HepG2 (cell line): ENCODE measurements around the gene GRK5. TPM values are rescaled to one million over a fixed set of nuclear protein-coding genes. Genes with fewer than 3 reads are reported as not detected.
A peak's percentile ranks its signal among the peaks of the same experiment; 100 is the strongest.

Source experiments
- ARNT ChIP-seq: fragments of 450-650 bp; IDR thresholded peaks from 2 replicates; pipeline ENCODE4 v1.6.1; 2017
- CREB1 ChIP-seq, 2 experiments: fragments of 450-650 bp in 1 of 2; IDR thresholded peaks; 2 replicates each; pipeline ENCODE4 v1.6.1; 2016 to 2017; ENCODE audit warnings: control low read depth in 1 of 2, mild to moderate bottlenecking in 1 of 2, missing compliant biosample characterization in 1 of 2, missing genetic modification characterization in 1 of 2
- CREM ChIP-seq, 2 experiments: sonication (generic) in 1 of 2; formaldehyde crosslinking in 1 of 2; IDR thresholded peaks; 2 replicates each; pipeline versions ENCODE4 v1.4.0 to v1.6.1; 2016 to 2020; ENCODE audit warnings: antibody characterized with exemption in 1 of 2, mild to moderate bottlenecking in 1 of 2, missing genetic modification reagents in 1 of 2
- DR1 ChIP-seq: sonication (generic); formaldehyde crosslinking; IDR thresholded peaks from 2 replicates; pipeline ENCODE4 v1.8.0; 2021; ENCODE audit warnings: mild to moderate bottlenecking, missing genetic modification reagents, inconsistent platforms
- DRAP1 ChIP-seq: IDR thresholded peaks from 2 replicates; pipeline ENCODE4 v1.6.1; 2016; ENCODE audit warnings: missing genetic modification reagents, missing compliant biosample characterization
- E2F1 ChIP-seq: sonication (generic); formaldehyde crosslinking; IDR thresholded peaks from 2 replicates; pipeline ENCODE4 v1.5.0; 2020; ENCODE audit warnings: missing genetic modification reagents
- GABPB1 ChIP-seq: IDR thresholded peaks from 2 replicates; pipeline ENCODE4 v1.6.1; 2016; ENCODE audit warnings: mild to moderate bottlenecking, missing genetic modification reagents, moderate library complexity, missing compliant biosample characterization
- KLF12 ChIP-seq: sonication (generic); formaldehyde crosslinking; IDR thresholded peaks from 2 replicates; pipeline ENCODE4 v1.4.0; 2020; ENCODE audit warnings: missing genetic modification reagents, borderline replicate concordance
- REL ChIP-seq: sonication (generic); formaldehyde crosslinking; conservative IDR thresholded peaks from 2 replicates; pipeline ENCODE4 v1.8.0; 2022; ENCODE audit warnings: mild to moderate bottlenecking, missing genetic modification reagents, moderate library complexity
- SOX13 ChIP-seq, 3 experiments: fragments of 450-650 bp in 1 of 3; sonication (generic) in 1 of 3; formaldehyde crosslinking in 1 of 3; IDR thresholded peaks in 2 of 3; conservative IDR thresholded peaks in 1 of 3; 2 replicates each; pipeline versions ENCODE4 v1.5.0 to v1.6.1; 2016 to 2020; ENCODE audit warnings: antibody characterized with exemption in 1 of 3, mild to moderate bottlenecking in 1 of 3, missing compliant biosample characterization in 1 of 3, missing genetic modification reagents in 1 of 3, moderate library complexity in 1 of 3
- SUZ12 ChIP-seq: fragments of 150-350 bp; IDR thresholded peaks from 2 replicates; pipeline ENCODE4 v1.6.1; 2014; ENCODE audit warnings: low read depth, low read length
- TBL1XR1 ChIP-seq: fragments of 150-350 bp; IDR thresholded peaks from 2 replicates; pipeline ENCODE4 v1.6.1; 2014; ENCODE audit warnings: borderline replicate concordance, low read length; ENCODE audit not compliant: partially characterized antibody
- TFDP2 ChIP-seq: sonication (generic); formaldehyde crosslinking; IDR thresholded peaks from 2 replicates; pipeline ENCODE4 v1.4.0; 2020; ENCODE audit warnings: missing genetic modification reagents
- ZNF552 ChIP-seq: sonication (generic); formaldehyde crosslinking; IDR thresholded peaks from 2 replicates; pipeline ENCODE4 v1.9.0; 2022; ENCODE audit warnings: missing genetic modification reagents, mild to moderate bottlenecking, borderline replicate concordance
- ZNF841 ChIP-seq: sonication (generic); formaldehyde crosslinking; IDR thresholded peaks from 2 replicates; pipeline ENCODE4 v1.8.1; 2023; ENCODE audit warnings: missing genetic modification reagents, borderline replicate concordance
- polyA plus RNA-seq, 8 experiments: library from polyadenylated mRNA; depleted of rRNA in 3 of 8; stranded (reverse) in 7 of 8; unstranded in 1 of 8; fragments of >200 nt; fragmentation: Illumina TruSeq in 4 of 8; extraction: Trizol in 4 of 8; gene quantifications; 2 replicates each; pipeline versions ENCODE4 v1.2.1 to v1.2.3, GENCODE V29; 2011 to 2016; ENCODE audit warnings: low read depth in 4 of 8, missing spikeins in 1 of 8, mixed read lengths in 1 of 8; ENCODE audit not compliant: insufficient read depth in 1 of 8
- total RNA-seq, 5 experiments: library from RNA; depleted of rRNA; stranded (reverse); fragments of >200 nt; fragmentation: Illumina TruSeq; extraction: Trizol; gene quantifications; 2 replicates each; pipeline ENCODE4 v1.2.3, GENCODE V29; 2016; ENCODE audit warnings: low read depth in 1 of 5
- TF ChIP-seq, protein P1 (sequence below): sonication (generic); formaldehyde crosslinking; conservative IDR thresholded peaks from 2 replicates; pipeline ENCODE4 v1.4.0; 2020; ENCODE audit warnings: missing genetic modification reagents
- TF ChIP-seq, protein P2 (sequence below): IDR thresholded peaks from 2 replicates; pipeline ENCODE4 v1.6.1; 2016; ENCODE audit warnings: low read depth, missing genetic modification reagents, missing compliant biosample characterization

GRK5 gene
- total and polyA plus RNA-seq, 2 of the 13 experiments (the other 11 are each of a cell fraction or from before 2014, with no cell fraction given), result 10.4 to 12.6 TPM

GRCh38 chr10:119207366-119207666 is at the start of gene GRK5 (continued):
- peak; percentile 51; the same call in 1 of the 2 replicates for TF ChIP-seq TFDP2 (CRISPR knock-in tag)
- no peak for TF ChIP-seq TBL1XR1
- TF ChIP-seq SOX13 (IDR thresholded peaks at IDR 0.05), result no peak
- TF ChIP-seq SOX13 (CRISPR knock-in tag; conservative IDR thresholded peaks at IDR 0.05 in 1 of 2, IDR thresholded peaks at IDR 0.05 in 1 of 2), result no peak
- TF ChIP-seq E2F1 (CRISPR knock-in tag), result no peak
- TF ChIP-seq SUZ12, result peak; percentile 53; the same call in 1 of the 2 replicates
- peak; percentile 77 for TF ChIP-seq DRAP1 (CRISPR knock-in tag)
- TF ChIP-seq REL (CRISPR knock-in tag), result no peak
- TF ChIP-seq CREB1 (IDR thresholded peaks at IDR 0.05), result no peak
- TF ChIP-seq CREB1 (CRISPR knock-in tag; IDR thresholded peaks at IDR 0.05), result no peak
- 0 out of 2 replicates have a peak, but pooled peaks have one; percentile 16 for TF ChIP-seq ZNF841 (CRISPR knock-in tag)
- TF ChIP-seq GABPB1 (CRISPR knock-in tag), result peak; percentile 41; the same call in 1 of the 2 replicates
- TF ChIP-seq, protein P1, sequence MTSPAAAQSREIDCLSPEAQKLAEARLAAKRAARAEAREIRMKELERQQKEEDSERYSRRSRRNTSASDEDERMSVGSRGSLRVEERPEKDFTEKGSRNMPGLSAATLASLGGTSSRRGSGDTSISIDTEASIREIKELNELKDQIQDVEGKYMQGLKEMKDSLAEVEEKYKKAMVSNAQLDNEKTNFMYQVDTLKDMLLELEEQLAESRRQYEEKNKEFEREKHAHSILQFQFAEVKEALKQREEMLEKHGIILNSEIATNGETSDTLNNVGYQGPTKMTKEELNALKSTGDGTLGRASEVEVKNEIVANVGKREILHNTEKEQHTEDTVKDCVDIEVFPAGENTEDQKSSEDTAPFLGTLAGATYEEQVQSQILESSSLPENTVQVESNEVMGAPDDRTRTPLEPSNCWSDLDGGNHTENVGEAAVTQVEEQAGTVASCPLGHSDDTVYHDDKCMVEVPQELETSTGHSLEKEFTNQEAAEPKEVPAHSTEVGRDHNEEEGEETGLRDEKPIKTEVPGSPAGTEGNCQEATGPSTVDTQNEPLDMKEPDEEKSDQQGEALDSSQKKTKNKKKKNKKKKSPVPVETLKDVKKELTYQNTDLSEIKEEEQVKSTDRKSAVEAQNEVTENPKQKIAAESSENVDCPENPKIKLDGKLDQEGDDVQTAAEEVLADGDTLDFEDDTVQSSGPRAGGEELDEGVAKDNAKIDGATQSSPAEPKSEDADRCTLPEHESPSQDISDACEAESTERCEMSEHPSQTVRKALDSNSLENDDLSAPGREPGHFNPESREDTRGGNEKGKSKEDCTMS (CRISPR knock-in tag), result no peak
- no peak for TF ChIP-seq CREM (IDR thresholded peaks at IDR 0.05)
- TF ChIP-seq CREM (CRISPR knock-in tag; IDR thresholded peaks at IDR 0.05), result no peak
- TF ChIP-seq, protein P2, sequence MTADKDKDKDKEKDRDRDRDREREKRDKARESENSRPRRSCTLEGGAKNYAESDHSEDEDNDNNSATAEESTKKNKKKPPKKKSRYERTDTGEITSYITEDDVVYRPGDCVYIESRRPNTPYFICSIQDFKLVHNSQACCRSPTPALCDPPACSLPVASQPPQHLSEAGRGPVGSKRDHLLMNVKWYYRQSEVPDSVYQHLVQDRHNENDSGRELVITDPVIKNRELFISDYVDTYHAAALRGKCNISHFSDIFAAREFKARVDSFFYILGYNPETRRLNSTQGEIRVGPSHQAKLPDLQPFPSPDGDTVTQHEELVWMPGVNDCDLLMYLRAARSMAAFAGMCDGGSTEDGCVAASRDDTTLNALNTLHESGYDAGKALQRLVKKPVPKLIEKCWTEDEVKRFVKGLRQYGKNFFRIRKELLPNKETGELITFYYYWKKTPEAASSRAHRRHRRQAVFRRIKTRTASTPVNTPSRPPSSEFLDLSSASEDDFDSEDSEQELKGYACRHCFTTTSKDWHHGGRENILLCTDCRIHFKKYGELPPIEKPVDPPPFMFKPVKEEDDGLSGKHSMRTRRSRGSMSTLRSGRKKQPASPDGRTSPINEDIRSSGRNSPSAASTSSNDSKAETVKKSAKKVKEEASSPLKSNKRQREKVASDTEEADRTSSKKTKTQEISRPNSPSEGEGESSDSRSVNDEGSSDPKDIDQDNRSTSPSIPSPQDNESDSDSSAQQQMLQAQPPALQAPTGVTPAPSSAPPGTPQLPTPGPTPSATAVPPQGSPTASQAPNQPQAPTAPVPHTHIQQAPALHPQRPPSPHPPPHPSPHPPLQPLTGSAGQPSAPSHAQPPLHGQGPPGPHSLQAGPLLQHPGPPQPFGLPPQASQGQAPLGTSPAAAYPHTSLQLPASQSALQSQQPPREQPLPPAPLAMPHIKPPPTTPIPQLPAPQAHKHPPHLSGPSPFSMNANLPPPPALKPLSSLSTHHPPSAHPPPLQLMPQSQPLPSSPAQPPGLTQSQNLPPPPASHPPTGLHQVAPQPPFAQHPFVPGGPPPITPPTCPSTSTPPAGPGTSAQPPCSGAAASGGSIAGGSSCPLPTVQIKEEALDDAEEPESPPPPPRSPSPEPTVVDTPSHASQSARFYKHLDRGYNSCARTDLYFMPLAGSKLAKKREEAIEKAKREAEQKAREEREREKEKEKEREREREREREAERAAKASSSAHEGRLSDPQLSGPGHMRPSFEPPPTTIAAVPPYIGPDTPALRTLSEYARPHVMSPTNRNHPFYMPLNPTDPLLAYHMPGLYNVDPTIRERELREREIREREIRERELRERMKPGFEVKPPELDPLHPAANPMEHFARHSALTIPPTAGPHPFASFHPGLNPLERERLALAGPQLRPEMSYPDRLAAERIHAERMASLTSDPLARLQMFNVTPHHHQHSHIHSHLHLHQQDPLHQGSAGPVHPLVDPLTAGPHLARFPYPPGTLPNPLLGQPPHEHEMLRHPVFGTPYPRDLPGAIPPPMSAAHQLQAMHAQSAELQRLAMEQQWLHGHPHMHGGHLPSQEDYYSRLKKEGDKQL (CRISPR knock-in tag), result no peak
- no peak for TF ChIP-seq ZNF552 (CRISPR knock-in tag)
- TF ChIP-seq KLF12 (CRISPR knock-in tag), result no peak
- 0 out of 2 replicates have a peak, but pooled peaks have one; percentile 9 for TF ChIP-seq DR1
- TF ChIP-seq ARNT, result no peak
